Parathyroid adenoma (tissue), 2 donors: Measurements from ENCODE around the gene GLI3.

Experiments used
- H2AFZ ChIP-seq: fragments of 300-600 bp; sonication (generic); one replicate; pipeline ENCODE4 v1.7.0; 2017; ENCODE audit warnings: antibody characterized with exemption, mild to moderate bottlenecking
- H3K27ac ChIP-seq: fragments of 300-600 bp; sonication (generic); one replicate; pipeline ENCODE4 v1.7.0; 2017
- H3K27me3 ChIP-seq: fragments of 300-600 bp; sonication (generic); one replicate; pipeline ENCODE4 v1.7.0; 2017; ENCODE audit warnings: low read length; ENCODE audit not compliant: control insufficient read depth, insufficient read depth
- H3K36me3 ChIP-seq: fragments of 300-600 bp; sonication (generic); one replicate; pipeline ENCODE4 v1.7.0; 2017; ENCODE audit warnings: low read length; ENCODE audit not compliant: control insufficient read depth, insufficient read depth
- H3K4me1 ChIP-seq: fragments of 300-600 bp; sonication (generic); one replicate; pipeline ENCODE4 v1.7.0; 2017; ENCODE audit warnings: control low read depth
- H3K4me2 ChIP-seq: fragments of 300-600 bp; sonication (generic); one replicate; pipeline ENCODE4 v1.7.0; 2017; ENCODE audit warnings: low read length
- H3K4me3 ChIP-seq: fragments of 300-600 bp; sonication (generic); one replicate; pipeline ENCODE4 v1.7.0; 2017; ENCODE audit warnings: low read depth, low read length
- H3K79me2 ChIP-seq: fragments of 300-600 bp; sonication (generic); one replicate; pipeline ENCODE4 v1.7.0; 2017; ENCODE audit warnings: control low read depth
- H3K9ac ChIP-seq: fragments of 300-600 bp; sonication (generic); one replicate; pipeline ENCODE4 v1.7.0; 2017; ENCODE audit warnings: mild to moderate bottlenecking
- H3K9me3 ChIP-seq: fragments of 300-600 bp; sonication (generic); one replicate; pipeline ENCODE4 v1.7.0; 2017; ENCODE audit warnings: low read length; ENCODE audit not compliant: control insufficient read depth
- TF ChIP-seq, protein P1 (sequence below): fragments of 300-600 bp; sonication (generic); IDR thresholded peaks from one replicate; pipeline ENCODE4 v1.7.0; 2017; ENCODE audit warnings: antibody characterized with exemption, mild to moderate bottlenecking
- donor health status: primary hyperparathyroidism.

The GLI3 gene

DNA sequence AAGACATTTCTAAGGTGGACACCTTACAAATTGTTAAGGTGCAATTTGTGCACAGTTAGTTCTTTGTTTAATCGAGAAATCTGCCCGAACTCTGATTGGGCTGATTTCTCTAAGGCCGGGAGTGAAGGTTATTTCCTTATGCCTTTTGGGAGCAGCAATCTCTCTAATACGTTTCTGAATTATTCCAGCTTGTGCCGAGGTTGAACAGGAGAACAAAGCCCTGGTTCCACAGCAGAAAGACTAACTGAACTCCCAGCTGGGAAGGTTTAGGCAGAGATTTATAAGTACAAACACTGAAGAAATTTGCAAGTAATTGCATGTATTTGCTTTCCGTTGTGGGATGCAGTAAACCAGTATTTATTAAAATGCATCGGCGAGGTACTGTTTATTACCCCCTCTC lies 116.8 kb downstream of the GLI3 start:
- Histone ChIP-seq H3K27ac (no peak overlapping the region), H3K79me2 (no peaks in the 10 kb centered on the region), H3K36me3 (no peaks in the 10 kb centered on the region), H3K9ac (no peak overlapping the region), H3K27me3 (no peaks in the 10 kb centered on the region), H2AFZ (no peak overlapping the region), H3K4me1 (no peaks in the 10 kb centered on the region), H3K4me3 (no peak overlapping the region), H3K9me3 (no peaks in the 10 kb centered on the region), H3K4me2 (no peak overlapping the region)
- TF ChIP-seq, protein P1, sequence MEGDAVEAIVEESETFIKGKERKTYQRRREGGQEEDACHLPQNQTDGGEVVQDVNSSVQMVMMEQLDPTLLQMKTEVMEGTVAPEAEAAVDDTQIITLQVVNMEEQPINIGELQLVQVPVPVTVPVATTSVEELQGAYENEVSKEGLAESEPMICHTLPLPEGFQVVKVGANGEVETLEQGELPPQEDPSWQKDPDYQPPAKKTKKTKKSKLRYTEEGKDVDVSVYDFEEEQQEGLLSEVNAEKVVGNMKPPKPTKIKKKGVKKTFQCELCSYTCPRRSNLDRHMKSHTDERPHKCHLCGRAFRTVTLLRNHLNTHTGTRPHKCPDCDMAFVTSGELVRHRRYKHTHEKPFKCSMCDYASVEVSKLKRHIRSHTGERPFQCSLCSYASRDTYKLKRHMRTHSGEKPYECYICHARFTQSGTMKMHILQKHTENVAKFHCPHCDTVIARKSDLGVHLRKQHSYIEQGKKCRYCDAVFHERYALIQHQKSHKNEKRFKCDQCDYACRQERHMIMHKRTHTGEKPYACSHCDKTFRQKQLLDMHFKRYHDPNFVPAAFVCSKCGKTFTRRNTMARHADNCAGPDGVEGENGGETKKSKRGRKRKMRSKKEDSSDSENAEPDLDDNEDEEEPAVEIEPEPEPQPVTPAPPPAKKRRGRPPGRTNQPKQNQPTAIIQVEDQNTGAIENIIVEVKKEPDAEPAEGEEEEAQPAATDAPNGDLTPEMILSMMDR: no peak

DNA sequence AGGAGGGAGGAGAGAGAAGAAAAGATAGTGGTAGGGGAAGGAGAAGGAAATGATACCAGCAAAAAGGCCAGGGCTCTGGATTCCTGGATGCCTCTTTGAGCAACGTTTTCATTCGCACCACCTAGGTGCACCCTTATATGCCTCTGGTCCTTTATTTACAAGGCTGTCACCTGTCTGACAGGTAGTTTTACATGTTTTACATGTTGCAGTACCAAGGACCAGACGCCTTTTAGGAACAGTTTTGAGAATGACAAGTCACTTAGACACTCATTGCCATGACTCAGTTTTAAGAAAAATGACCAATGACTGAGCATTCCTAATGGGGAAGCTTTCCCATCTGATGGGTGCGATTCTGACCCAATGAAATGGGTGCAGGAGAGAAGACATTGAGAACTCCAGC lies 119.8 kb downstream of the GLI3 start:
- no peaks in the 10 kb centered on the region for H3K4me1 ChIP-seq
- H3K27me3 ChIP-seq: no peaks in the 10 kb centered on the region
- TF ChIP-seq, protein P1: no peak
- no peak overlapping the region for H2AFZ ChIP-seq
- no peaks in the 10 kb centered on the region for H3K36me3 ChIP-seq
- no peak overlapping the region for H3K9ac ChIP-seq
- no peak overlapping the region for H3K27ac ChIP-seq
- no peaks in the 10 kb centered on the region for H3K9me3 ChIP-seq
- no peak overlapping the region for H3K4me3 ChIP-seq
- H3K4me2 ChIP-seq: no peak overlapping the region
- no peaks in the 10 kb centered on the region for H3K79me2 ChIP-seq

DNA sequence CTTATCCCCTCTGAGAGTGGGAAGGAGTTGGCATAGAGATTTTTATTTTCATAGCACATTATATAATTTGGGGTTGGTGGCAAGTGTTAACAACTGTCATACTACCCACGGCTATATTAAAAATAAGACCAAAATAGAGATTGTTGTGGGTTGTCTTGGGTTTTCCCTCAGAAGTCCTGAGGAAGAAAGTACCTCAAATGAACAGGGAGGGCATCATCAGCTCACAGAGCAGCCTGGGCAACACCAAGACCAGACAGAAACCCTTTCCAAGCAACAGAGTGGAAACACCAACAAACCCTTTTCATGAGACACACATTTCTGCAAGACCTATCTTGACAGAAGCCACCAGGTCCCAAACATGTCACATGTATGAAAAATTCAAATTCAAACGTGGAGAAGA lies 121.2 kb downstream of the GLI3 start:
- no peaks in the 10 kb centered on the region for H3K27me3 ChIP-seq
- no peak overlapping the region for H3K27ac ChIP-seq
- H3K9me3 ChIP-seq: no peaks in the 10 kb centered on the region
- no peaks in the 10 kb centered on the region for H3K36me3 ChIP-seq
- no peaks in the 10 kb centered on the region for H3K4me1 ChIP-seq
- no peaks in the 10 kb centered on the region for H3K79me2 ChIP-seq
- TF ChIP-seq, protein P1: no peak
- no peak overlapping the region for H3K4me2 ChIP-seq
- no peak overlapping the region for H2AFZ ChIP-seq
- H3K4me3 ChIP-seq: no peak overlapping the region
- no peak overlapping the region for H3K9ac ChIP-seq

DNA sequence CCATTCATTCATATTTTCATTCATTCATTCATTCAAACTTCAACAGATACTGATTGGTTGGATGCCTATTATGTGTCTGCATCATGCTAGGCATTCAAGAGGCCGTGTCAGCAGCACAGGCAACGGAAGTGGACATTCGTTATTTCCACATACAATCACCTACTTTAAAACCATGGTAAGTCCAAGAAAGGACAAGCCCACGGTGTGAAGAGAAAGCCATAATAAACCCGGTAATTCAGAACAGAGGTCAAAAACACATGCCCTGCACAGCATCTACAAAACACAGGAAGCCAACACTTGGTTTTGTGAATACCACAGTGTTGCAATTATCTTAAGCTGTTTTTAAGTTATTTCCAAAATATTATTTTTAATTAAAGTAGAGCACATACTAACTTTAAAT lies 126.7 kb downstream of the GLI3 start:
- Histone ChIP-seq H3K27ac (no peak overlapping the region), H2AFZ (no peak overlapping the region), H3K4me1 (no peaks in the 10 kb centered on the region), H3K4me3 (no peak overlapping the region), H3K36me3 (no peaks in the 10 kb centered on the region), H3K9me3 (no peaks in the 10 kb centered on the region), H3K79me2 (no peaks in the 10 kb centered on the region), H3K4me2 (no peak overlapping the region), H3K27me3 (no peaks in the 10 kb centered on the region), H3K9ac (no peak overlapping the region)
- TF ChIP-seq, protein P1: no peak

DNA sequence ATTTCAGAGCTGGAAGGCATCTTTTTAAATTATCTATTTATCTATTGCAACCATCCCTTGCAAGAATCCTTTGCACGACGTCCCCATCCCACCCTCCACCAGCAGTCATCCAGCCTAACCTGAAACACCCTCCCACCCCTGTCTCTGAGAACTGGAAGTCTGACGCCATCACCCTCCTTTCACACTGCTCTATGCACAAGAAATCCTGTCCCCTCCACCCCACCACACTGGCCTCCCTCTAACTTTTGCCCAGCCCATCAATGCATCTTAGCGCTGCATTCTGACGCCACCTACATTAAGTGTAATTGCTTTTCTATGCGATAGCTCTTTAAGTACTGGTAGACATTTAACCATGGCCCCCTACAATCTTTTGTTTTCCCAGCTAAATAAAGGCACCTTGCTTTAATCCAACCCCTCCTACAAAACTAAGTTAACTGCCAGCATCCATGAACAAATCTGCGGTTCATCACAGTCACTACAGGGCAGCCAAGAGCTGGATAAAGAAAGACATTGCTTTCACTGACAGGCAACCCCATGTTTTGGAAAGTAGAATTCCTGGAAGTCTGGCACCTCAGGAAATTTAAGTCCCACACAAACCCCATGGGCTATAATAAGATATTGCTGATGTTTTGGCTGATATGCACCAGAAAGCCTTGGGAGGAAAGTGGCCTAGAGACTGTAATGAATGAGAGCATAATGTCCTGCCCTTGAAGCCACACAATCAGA lies 128.0 kb downstream of the GLI3 start:
- TF ChIP-seq, protein P1: no peak
- H2AFZ ChIP-seq: no peak overlapping the region
- no peaks in the 10 kb centered on the region for H3K4me1 ChIP-seq
- no peaks in the 10 kb centered on the region for H3K36me3 ChIP-seq
- H3K27me3 ChIP-seq: no peaks in the 10 kb centered on the region
- H3K9me3 ChIP-seq: no peaks in the 10 kb centered on the region
- H3K4me3 ChIP-seq: no peak overlapping the region
- H3K9ac ChIP-seq: no peak overlapping the region
- H3K27ac ChIP-seq: no peak overlapping the region
- H3K79me2 ChIP-seq: no peaks in the 10 kb centered on the region
- H3K4me2 ChIP-seq: no peak overlapping the region
